ENCODE data around the gene BTRC.

GRCh38 chr10:101442456-101442800 lies 88.5 kb downstream of the BTRC start:
- TF ChIP-seq CTCF (IDR thresholded peaks at IDR 0.05; ENCODE audit: insufficient read depth, low read length, poor library complexity, severe bottlenecking) (no peak), EZH2phosphoT487 (conservative IDR thresholded peaks at IDR 0.05; ENCODE audit: low read length) (no peak)
